ENCODE results near the gene IWS1.

The IWS1 gene

DNA sequence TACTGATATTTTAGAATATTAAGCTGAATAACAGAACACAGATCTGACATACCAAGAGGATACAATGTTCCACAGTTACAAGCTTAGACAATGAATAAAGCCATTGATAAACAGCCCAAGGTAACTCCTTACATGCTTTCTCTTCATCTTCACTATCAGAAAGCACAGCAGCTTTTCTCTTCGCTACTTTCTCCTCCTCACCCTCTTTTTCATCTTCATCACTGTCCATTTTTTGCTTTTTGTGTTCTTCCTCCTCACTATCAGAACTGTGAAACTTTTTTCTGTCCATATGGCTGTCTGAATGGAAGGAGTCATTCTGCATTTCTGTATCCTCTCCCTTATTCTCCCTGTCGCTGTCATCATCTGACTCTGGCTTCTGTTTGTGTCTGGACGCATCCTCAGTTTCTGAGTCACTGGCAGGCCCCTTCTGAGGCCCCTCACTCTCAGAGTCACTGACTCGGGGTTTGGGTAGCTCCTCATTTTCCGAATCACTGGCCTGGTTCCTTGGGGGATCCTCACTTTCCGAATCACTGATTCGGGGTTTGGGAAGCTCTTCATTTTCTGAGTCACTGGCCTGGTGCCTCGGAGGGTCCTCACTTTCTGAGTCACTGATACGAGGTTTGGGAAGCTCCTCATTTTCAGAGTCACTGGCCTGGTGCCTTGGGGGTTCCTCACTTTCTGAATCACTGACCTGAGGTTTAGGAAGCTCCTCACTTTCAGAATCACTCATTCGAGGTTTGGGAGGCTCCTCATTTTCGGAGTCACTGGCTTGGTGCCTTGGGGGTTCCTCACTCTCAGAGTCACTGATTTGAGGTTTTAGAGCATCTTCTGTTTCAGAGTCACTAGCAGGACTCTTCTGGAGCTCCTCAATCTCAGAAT, 21.5 kb downstream of the IWS1 start:
- DNase-seq (ENCODE audit: low read depth in 3 of 3, low spot score in 1 of 3) = no peak

DNA sequence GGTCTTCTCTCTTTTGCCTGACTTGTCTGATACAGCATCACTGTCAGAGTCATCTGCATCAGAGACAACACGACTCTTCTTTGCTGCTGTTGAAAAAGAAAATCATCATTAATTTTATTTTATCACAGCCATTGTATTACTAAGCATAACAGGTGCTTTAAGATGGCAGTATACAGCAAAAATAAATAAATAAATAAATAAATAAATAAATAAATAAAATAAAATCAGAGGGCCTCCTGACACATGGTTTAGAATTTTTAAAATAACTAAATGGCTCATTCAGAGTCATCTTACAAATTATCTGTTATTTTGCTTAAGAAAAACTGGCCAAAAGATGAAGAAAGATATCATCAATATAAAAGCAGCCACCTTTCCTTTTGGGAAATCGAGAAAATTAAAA, 22.8 kb downstream of the IWS1 start:
- DNase-seq (ENCODE audit: low read depth in 3 of 3, low spot score in 1 of 3) = no peak

DNA sequence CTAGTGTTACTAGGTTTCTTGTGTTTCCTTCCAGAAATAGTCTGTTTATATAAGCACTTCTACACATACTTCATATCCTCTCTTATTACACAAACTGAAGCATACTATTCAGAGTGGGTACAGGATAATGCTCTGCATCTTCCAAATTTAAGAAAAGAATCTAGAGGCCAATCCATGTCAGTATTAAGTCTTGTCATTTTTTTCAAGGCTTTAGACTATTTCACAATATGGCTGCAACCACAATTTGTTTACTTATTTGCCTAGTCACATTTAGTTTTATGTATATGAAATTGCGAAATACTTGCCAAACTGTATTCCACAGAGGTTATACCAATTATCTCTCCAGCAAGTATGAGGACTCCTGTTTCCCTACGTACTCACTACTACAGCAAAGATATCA, 27.9 kb downstream of the IWS1 start:
- DNase-seq (ENCODE audit: low read depth in 3 of 3, low spot score in 1 of 3) = no peak

DNA sequence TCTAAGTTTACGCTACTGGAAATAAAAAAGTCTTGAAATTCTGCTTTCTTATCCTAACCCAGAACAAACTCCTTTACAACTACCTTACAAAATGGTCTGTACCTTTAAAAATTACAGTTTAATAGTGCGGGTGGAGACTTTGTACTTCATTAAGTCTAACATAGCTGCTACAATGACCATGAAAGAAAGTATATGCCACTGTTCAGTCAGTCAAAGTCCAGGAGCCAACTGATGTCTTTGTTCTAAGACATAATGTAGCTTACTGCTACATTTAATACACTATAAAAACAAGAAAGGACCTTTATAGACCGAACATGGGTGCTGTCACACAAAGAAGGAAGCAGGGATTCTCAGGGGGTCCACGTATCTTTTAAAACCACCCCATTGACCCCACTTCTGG, 36.0 kb downstream of the IWS1 start:
- DNase-seq (ENCODE audit: low read depth in 3 of 3, low spot score in 1 of 3) = no peak

DNA sequence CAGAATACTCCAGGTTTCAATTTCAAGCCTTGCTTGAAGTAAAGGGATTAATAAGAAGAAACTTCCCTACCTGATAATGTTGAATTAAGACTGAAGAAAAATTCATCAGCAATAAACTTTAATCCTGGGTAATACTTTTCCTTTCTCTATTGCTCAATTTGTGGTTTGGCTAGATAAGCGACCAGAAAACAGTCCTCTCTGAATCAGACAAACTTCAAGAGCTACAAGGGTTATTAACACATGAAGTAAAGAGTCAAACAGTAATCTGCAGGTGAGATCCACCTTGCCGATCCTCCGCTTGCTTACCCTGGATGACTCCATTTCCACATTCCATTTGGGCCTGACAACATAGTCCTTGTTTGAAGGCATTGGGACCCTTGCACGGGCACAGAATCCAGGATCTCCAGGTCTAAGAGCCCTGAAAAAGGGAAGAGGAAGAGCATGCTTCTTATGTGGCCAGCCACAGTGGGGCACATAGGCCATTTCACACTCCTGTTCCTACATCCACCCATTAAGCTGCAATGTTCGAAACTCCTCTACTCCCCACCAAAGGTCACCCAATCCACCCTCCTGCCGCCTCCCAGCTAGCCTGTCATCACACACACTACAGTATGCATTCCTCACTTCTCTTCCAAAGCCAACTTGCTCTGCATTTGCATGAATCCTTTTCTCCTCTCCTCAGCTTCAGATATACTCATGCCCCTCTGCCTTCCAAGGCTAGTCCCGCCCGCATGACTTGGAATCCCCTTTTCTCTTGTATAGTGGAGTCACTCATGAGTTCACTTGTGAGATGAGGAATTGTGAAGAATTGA, 39.8 kb downstream of the IWS1 start:
- DNase-seq (ENCODE audit: low read depth in 3 of 3, low spot score in 1 of 3) = no peak

DNA sequence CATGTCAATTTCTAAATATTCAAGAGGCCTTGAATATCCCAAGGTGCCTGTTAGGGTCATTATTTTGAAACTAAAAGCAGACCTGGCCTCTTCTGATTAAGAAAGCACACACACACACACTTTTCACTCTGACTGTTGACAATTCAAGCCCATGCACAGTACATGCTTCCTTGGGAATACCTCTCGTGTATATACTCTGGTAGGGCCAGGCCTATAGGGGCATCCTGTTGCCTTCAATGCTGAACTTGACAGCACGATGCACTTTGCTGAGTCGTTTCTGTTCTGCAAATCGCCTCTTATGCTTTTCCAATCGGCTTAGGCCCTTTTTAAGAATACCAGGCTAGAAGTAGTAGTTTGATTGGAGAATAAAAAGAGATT, 40.6 kb downstream of the IWS1 start:
- DNase-seq (ENCODE audit: low read depth in 3 of 3, low spot score in 1 of 3) = no peak

DNA sequence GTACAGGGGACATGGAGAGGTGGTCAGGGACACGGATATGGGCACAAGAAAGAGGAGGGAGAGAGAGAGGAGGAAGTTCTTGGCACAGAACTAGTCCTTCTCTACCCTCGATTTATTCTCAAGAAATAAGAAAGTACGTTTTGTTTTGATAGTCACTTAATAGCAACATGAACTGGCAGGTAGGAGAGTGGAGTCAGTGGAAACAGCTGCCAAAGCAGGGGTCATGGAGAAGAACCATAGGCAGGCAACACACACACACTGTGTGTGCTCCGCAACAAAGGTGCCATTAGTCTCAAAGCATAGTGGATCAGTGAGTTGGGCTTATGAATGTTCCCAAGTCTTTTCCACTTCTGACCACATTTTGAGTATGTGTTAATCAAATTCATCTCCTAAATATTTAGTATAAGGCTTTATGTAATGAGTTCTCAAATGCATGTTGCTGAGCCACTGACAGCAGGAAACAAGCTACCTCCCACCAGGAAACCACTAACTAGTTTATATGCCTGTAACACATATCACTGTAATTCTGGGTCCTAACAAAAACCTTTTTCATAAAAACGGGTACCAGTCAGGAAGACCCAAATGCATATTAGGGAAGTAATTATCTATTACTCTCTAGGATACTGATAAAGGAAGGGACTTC, 41.1 kb downstream of the IWS1 start:
- no peak for DNase-seq (ENCODE audit: low read depth in 3 of 3, low spot score in 1 of 3)

DNA sequence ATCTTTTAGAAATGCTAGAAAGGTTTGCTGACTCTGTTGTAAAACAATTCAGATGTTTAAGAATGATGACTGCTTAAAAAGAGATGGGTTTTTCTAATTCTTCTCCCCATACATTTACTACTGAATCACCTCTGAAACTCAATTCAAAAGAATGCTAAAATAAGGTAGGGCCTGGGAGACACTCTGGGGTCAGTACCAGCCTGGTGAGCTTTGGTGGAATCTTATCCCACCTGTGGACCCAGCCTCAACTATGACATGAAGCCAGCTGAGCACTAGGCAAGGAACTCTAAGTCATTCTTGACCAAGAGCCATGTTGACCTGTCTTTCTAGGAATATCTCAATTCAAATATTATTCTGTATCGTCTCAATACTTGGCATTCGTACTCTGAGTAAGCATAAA, 44.3 kb downstream of the IWS1 start:
- no peak for DNase-seq (ENCODE audit: low read depth in 3 of 3, low spot score in 1 of 3)

DNA sequence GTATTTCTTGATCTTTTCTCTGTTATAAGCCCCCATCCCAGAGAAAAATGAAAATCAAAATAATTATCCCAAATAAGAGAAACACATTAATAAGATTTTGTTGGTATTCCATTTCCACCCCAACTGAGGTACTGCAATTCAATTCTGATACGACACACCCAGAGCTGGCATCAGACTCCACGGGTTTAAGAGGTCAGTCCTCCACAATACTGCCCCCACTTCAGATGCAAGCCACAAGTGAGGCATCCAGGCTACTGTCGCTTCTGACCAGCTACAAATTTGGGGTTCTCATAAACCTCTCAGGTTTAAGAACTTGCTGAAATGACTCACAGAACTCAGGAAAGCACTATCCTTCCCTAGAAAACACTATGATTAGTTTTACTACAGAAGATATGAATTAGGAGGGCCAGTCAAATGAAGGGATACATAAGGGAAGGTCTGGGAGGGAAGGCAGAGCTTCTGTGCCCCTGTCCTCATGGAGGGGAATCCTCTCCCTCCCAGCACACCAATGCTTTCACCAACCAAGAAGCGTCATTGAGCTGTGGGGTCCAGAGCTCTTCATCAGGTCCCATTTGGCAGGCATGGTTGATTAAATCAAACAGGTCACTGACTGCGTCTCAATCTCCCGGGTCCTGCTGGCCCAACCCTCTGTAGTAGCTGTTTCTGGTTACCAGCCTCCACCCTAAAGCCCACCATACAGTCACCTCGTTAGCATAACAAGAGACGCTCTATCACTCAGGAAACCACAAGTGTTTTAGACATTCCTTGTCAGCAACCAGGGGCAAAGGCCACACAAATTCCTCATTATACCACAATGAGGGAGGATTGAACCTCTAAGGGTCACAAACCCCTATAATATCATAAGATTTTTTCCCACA, 46.2 kb downstream of the IWS1 start:
- no peak for DNase-seq (ENCODE audit: low read depth in 3 of 3, low spot score in 1 of 3)

DNA sequence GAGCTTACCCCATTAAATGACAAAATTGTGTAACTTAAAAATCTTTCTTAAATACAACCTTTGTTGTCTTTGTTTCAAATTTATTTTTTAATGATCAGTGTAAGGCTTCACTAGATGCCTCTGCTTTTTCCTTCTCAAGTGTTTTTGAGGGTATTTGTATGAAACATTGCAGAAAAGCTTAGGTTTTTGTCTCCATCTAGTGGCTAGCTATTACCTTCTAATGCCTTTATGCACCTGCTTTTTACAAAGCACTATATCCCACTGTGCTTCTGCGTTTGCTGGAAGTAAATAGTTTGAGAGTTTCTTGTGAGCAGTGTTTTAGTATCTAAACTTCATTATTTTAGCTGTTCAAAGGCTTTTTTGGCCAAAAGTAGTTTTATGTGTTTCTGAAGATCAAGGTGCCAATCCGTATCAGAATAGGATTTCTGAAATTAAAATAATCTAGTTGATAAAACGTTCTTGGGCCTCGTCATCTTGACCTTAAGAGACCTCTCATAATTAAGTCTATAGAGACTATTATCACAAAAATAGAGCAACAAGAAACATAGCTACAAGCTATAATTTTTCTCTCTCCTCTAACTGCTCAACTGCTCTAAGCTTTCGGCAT, 47.0 kb downstream of the IWS1 start:
- DNase-seq (ENCODE audit: low read depth in 3 of 3, low spot score in 1 of 3) = no peak

DNA sequence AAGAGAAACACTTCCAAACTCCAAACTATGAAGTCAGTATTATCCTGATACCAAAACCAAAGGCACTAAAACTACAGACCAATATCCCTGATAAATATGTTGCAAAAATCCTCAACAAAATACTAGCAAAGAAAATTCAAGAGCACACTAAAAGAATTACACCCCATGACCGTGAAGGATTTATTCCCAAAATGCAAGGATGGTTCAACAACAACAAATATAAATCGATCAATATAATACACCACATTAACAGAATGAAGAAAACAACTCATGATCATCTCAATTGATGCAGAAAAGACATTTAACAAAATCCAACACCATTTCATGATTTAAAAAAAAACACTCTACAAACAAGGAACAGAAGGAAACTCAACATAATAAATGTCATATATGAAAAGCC, 50.5 kb downstream of the IWS1 start:
- no peak for DNase-seq (ENCODE audit: low read depth in 3 of 3, low spot score in 1 of 3)

DNA sequence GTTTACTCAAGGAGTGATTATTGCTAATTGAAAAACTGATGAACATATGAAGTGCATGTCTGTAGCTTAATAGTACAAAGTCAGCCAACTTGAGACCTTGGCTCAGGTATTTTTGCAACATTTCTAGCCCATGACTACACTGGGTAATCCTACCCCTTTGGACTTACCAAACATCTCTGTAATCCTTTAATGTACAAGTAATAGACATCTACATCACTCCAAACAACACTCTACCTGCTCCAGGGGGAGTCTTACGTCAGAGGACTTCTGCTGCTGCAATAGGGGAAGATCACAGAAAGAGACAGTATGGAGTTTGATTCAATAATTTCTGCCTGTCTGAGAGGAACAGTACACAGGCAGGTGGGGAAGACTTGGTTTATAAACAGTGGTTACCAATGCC, 54.0 kb downstream of the IWS1 start:
- no peak for DNase-seq (ENCODE audit: low read depth in 3 of 3, low spot score in 1 of 3)

DNA sequence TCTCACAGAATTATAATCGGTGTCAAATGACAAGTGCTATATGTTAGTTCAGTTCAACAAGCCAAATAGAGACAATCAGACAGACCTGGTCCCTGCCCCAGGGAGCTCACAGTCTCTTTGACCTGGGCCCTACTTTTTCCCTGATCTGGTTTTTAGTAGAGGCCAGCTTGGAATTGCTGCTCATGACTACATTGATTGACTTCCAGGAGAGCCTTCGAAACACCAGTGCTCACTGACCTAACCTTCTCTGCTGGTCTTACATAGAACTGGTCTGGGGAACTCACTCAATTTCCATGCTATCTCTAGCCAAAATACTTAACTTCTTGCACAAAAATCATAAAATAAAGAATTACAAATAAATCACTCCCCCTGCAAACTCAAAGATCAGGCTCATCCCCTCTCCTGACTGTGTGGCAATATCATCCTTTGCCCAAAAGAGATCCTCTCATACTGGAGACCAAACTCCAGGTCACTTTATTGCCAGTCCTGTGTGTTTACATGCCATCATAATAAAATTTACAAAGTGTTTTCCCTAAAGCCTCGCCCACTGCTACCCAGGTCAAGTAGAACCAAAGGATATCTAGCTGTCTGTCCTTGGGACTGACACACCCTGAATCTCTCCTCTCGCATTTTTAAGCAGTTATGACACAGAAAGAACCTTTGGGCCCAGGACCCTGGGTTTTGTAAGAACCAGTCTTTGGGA, 54.9 kb downstream of the IWS1 start:
- no peak for DNase-seq (ENCODE audit: low read depth in 3 of 3, low spot score in 1 of 3)

DNA sequence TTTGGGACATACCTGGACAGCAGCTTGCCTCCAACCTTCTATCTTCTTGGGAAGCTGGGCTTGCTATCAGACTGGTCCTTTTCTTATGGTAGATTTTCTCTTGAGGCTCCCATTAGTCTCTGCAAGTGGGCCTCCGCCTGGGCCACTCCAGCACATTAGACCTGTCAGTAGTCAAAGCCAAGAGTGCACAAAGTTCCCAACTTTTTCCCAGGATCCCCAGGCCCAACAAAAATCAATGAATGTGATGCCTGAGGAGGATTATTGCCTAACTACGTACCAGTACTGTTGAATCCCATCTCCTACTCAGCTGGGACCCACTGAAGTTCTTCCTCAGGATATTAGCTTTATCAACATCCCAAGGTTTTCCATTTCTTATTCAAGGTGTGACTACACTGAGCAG, 56.3 kb downstream of the IWS1 start:
- no peak for DNase-seq (ENCODE audit: low read depth in 3 of 3, low spot score in 1 of 3)

DNA sequence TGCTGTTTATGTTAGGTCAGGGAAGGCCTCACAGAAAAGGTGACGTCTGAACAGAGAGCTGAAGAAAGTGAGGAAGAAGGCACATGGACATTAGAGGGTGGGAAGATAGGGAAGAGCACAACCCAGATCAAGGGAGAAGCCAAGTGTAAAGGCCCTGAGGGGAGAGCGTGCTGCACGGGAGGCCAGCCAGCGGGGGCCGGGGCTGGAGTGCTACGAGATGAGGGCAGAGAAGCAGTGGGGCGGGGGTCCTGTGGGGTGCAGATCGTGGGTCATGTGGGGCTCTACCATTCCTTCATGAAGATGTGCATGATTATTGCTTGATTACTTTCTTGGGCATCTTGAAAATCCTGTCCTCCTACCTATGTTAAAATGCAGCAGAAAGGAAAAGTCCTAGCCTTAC, 57.2 kb downstream of the IWS1 start:
- no peak for DNase-seq (ENCODE audit: low read depth in 3 of 3, low spot score in 1 of 3)

DNA sequence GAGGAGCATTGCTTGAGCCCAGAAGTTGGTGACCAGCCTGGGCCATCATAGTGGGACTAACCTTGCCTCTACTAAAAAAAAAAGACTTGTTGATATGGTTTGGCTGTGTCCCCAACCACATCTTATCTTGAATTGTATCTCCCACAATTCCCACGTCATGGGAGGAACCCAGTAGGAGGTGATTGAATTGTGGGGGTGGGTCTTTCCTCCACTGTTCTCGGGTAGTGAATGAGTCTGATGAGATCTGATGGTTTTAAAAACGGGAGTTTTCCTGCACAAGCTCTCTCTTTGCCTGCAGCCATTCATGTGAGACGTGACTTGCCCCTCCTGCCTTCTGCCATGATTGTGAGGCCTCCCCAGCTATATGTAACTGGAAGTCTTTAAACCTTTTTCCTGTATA, 61.0 kb downstream of the IWS1 start:
- no peak for DNase-seq (ENCODE audit: low read depth in 3 of 3, low spot score in 1 of 3)

DNA sequence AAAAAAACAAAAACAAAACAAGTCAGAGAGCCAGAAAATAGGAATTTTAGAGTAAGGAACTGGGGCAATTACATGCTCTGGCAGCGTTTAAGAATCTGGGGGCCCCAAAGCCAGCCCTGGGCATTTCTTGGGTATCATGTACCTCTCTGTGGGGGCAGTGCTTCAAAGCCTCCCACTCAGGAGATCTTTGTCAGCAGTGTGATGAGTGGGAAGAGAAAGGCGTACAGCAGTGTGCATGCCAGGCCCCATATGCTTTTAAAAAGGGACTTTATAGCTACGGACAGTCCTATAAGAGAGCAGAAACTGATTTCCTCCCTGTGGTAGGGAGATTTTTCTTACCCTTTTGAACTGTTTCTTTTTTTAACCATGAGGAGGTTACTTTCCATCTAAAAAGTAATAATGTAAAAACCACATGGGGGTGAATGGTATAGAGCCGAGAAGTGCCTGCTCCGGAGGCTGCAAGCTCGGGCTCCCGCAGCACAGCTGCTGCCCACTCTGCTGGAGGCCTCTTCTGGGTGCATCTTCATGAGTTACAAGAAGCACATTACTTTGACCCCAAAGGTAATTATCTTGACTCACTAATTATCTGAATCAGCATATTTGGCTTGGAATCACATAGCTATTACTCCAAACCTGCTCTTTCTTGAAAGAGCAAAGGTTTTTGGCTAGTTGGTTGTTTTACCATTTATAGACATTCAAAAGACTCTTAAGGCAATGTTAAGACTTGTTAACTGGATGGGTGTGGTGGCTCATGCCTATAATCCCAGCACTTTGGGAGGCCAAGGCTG, 61.6 kb downstream of the IWS1 start:
- no peak for DNase-seq (ENCODE audit: low read depth in 3 of 3, low spot score in 1 of 3)

DNA sequence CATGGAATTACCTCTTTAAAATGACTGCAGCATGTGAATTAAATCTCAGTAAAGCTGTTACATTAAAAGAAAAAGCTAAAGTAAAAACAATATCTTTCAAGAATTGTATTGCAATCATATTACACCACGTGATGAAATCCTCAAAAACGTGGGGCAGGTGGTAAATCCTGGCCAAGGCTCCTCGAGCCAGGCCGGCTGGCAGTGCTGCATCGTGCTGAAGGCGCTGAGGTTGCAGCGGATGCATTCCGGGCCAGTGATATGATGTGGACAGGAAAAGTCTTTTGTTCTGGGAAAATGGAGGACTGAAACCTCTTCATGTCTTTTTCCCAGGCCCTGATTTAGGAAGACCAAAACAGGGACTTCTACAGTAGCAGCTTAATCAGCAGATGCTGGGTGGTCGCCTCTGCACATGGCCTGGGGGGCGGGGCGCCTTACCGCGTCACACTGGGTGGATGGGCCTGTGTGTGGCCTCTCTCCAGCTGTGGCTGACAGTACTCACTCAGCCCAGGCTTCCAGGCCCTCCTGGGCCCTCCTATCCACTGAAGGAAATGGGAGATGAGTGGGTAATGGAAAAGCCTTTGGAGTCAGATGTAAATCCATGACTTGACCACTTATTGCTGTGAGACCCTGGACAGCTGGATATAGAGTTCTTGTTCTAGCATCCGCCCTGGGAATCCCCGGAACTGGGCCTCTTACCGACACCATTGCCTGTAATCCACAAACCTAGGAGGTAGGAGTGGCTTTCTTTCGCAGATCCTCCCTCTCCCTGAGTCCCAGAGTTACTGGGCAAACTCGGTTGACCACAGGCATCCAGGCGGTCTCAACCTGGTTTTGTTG, 62.9 kb downstream of the IWS1 start:
- no peak for DNase-seq (ENCODE audit: low read depth in 3 of 3, low spot score in 1 of 3)

Measured in stimulated activated CD4-positive, alpha-beta T cell treated with anti-CD3 and anti-CD28 coated beads, TNF-alpha, amount 100 ng/mL, for 1 hour (primary cell).